GM18907 (cell line): ENCODE measurements around the gene FLII.
"Not testable (repeated sequence)": the region's sequence is repeated elsewhere in the genome, so short reads cannot be mapped to it uniquely, and the experiment has no call there.

Experiments used
- ATAC-seq: cut with Tn5 transposase; IDR thresholded peaks from one replicate; pipeline ENCODE4 v1.9.1; 2021; ENCODE audit warnings: mild to moderate bottlenecking, moderate library complexity; ENCODE audit not compliant: unreplicated experiment

Gene FLII

DNA sequence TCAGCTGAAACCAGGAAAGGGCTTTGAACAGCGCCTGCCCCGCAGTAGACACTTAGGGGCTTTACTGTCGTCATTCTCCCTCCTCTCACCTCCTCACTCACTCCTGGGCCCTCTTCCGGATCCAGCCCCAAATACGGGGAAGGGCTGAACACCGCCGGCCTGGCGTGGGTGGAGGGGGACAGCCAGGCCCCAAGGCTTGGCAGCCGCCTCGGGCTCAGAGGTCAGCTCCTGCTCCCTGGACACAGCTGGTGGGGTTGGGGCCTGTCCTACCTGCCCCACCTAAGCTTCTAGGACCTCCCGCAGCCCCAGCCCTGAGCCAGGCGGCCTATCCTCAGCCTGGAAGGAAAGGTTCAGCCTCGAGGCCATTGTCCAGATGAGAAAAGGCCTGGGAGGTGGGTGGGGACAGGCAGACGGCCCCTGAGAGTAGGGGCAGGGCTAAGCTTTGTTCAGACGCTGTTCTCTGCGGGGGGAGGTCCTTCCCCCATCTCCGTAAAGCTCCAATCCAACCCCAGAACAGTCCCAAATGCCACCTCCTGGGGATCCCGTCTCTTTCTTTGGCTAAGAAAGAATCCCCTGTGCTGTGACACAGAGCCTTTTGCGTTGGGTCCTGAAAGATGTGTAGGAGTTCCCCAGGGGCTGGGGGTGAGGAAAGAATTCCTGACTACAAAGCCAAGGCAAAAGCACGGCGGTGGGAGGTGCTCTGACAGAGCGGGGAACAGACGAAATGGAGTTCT lies 34.0 kb downstream of the FLII start:
- ATAC-seq, result no peak

DNA sequence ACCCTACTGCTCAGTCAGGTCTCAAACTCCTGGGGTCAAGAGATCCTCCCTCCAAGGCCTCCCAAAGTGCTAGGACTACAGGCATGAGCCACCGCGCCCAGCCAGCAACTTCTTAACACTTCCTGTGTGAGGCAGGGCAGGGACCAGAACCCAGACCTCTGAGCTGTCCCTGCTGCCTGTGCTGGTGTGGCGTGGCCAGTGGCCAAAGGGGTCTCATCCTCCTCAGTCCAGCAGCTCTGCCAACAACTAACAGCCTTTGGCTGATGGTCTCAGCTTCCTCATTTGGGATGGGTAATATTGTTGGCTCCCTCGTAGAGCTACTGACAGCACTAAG lies 34.5 kb downstream of the FLII start:
- no peak for ATAC-seq

- no peak for ATAC-seq
These were observed 39.7 kb downstream of the FLII start for GRCh38 chr17:18218756-18219415.

DNA sequence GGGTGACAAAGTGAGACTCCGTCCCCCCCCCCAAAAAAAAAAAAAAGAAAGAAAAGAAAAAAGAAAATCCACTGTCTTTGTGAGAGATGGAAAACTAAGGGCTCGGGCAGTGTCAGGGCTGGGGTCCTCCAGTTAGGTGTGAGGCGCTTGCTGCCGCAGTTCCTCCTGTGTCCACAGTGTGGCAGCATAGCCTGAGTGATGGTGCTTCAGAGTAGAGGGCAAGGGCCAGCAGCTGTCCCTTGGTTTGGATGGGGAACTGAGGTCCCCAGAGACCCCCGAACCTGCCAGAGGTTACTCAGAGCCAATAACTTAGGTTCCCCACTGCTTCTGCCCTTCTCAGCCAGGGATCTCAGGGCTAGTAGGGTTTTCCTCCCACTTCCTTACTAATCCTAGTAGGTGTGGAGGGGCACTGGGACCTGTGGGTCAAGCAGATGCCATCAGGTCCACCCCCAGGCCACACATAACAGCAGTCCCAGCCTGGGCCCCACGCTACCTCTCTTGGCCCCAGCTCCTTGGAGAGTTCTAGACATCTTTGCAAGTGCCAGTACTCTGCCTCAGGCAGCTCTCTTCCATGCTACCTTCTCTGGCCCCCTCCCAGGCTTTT lies 41.0 kb downstream of the FLII start:
- ATAC-seq, result no peak

GRCh38 chr17:18216906-18217305 lies 41.6 kb downstream of the FLII start:
- ATAC-seq, result not testable (repeated sequence)

DNA sequence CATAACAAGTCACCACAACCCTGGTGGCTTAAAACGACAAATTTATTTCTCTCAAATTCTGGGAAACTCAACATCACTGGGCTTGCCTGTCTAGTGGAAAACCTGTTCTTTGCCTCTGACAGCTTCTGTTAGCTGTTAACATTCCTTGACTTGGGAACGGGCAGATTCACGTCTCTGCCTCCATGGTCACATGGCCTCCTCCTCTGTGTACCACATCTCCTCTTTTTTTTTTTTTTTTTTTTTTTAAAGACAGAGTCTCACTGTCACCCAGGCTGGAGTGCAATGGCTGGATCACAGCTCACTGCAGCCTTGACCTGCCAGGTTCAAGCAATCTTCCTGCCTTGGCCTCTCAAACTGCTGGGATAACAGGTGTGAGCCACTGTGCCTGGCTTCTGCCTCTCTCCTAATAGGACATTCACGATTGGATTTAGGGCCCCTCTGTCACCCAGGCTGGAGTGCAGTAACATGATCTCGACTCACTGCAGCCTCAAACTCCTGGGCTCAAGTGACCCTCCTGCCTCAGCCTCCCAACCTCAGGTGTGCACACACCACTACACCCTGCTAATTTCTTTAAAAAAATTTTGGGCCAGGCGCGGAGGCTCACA lies 44.8 kb downstream of the FLII start:
- ATAC-seq, result no peak

DNA sequence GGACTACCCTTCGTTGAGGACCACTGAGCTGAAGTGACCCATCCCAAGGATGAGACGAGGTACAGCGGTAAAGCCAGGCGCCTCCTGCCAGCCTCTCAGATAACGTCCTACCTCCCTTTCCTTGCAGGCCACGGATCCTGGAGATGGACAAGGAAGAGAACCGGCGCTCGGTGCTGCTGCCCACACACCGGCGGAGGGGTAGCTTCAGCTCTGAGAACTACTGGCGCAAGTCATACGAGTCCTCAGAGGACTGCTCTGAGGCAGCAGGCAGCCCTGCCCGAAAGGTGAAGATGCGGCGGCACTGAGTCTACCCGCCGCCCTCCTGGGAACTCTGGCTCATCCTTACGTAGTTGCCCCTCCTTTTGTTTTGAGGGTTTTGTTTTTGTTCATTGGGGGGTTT lies 50.4 kb downstream of the FLII start:
- no peak for ATAC-seq

- ATAC-seq, result no peak
These were observed 51.6 kb downstream of the FLII start for GRCh38 chr17:18206962-18207361.

DNA sequence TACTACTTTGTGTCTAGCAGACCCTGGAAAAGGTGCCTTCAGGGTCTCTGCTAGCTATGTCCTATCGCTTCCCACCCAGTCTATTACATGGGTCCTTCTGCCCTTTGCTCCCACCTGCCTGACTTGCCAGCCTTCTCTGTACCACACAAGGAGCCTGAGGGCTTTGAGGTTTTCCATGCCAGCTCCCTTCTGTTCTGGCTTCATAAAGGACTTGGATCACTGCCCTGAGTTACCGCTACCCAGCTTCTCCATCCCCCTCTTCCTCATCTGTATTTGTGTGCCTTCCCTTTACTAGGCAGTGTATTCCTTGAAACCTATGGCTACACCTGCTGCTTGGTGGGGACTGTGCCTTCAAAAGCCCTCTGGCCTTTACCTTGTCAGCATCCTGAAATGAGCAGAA lies 52.7 kb downstream of the FLII start:
- ATAC-seq, result no peak

GRCh38 chr17:18203308-18203707 lies 55.2 kb downstream of the FLII start:
- ATAC-seq, result no peak

- no peak for ATAC-seq
These were observed 57.4 kb downstream of the FLII start for GRCh38 chr17:18201108-18201507.

DNA sequence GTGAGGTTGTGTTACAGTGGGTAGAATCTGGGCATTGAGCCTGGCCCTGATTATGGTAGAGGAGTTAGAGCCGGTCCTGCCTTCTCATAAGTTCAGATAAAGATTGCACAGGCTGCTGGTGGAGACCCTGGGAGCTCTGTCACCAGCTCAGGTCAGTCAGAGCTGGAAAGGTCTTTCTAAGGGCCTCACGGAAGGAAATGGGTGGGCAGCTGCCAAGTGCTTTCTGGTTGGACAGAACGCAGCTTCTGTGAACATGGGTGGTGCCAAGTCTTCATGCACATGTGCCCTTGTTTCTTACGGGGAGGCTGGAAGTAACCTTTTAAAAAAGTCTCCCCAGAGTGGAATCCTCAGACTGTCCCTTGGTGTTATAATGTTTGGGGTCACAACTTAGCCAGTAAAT lies 60.0 kb downstream of the FLII start:
- ATAC-seq, result no peak

GRCh38 chr17:18197535-18198194 lies 60.9 kb downstream of the FLII start:
- ATAC-seq, result no peak

DNA sequence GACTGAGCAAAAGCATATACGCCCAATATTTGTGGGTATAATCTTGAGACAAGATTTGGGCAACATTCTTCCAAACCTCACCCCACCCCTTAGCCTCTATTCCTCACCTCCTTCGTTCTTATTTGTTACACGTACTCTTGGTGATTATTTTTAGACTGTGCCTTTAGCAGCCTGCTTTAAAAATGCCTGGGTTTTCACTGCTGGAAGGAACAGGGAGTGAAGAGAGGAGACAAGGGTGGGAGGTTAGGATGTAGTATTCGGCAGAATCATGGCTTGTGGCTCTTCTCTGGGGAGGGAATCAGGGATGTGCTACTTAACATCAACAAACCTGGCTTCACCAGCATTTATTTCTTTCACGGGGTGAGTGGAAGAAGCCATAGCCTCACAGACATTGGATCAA lies 63.3 kb downstream of the FLII start:
- ATAC-seq, result no peak
